ENCODE measurements around the gene SH3PXD2A.

SH3PXD2A gene

GRCh38 chr10:103740611-103741010 lies 114.8 kb downstream of the SH3PXD2A start:
- TF ChIP-seq ZFX (IDR thresholded peaks at IDR 0.05), result no peak
- TF ChIP-seq CTCF (conservative IDR thresholded peaks at IDR 0.05), result no peak
- no peak overlapping the region for H3K27ac ChIP-seq

- no peak overlapping the region for H3K27ac ChIP-seq
- TF ChIP-seq ZFX (IDR thresholded peaks at IDR 0.05) (no peak), CTCF (conservative IDR thresholded peaks at IDR 0.05) (no peak)
These were observed 116.2 kb downstream of the SH3PXD2A start for GRCh38 chr10:103739039-103739764.

GRCh38 chr10:103737735-103738367 lies 117.5 kb downstream of the SH3PXD2A start:
- no peak overlapping the region for H3K27ac ChIP-seq
- TF ChIP-seq ZFX (IDR thresholded peaks at IDR 0.05) (no peak), CTCF (conservative IDR thresholded peaks at IDR 0.05) (no peak)

- TF ChIP-seq CTCF (conservative IDR thresholded peaks at IDR 0.05) (no peak; the same call in 1 of the 2 replicates), ZFX (IDR thresholded peaks at IDR 0.05) (no peak)
- H3K27ac ChIP-seq, result no peak overlapping the region
These were observed 118.6 kb downstream of the SH3PXD2A start for GRCh38 chr10:103736763-103737162.

- H3K27ac ChIP-seq, result no peak overlapping the region
- TF ChIP-seq CTCF (conservative IDR thresholded peaks at IDR 0.05) (no peak), ZFX (IDR thresholded peaks at IDR 0.05) (no peak)
These were observed 119.3 kb downstream of the SH3PXD2A start for GRCh38 chr10:103736044-103736443.

- no peak overlapping the region for H3K27ac ChIP-seq
- TF ChIP-seq CTCF (conservative IDR thresholded peaks at IDR 0.05) (no peak), ZFX (IDR thresholded peaks at IDR 0.05) (no peak)
These were observed 120.6 kb downstream of the SH3PXD2A start for GRCh38 chr10:103734731-103735130.

- no peak overlapping the region for H3K27ac ChIP-seq
- TF ChIP-seq ZFX (IDR thresholded peaks at IDR 0.05) (no peak), CTCF (conservative IDR thresholded peaks at IDR 0.05) (no peak)
These were observed 122.3 kb downstream of the SH3PXD2A start for GRCh38 chr10:103733045-103733419.

All from C4-2B (cell line).